Central memory CD8-positive, alpha-beta T cell (primary cell): Measurements from ENCODE around the gene TCF25.

Experiments
- ATAC-seq: fragments of 150-1000 bp; cut with Tn5 transposase; replicated peaks from 2 replicates; pipeline ENCODE4 v1.10.0; 2022; ENCODE audit warnings: mild to moderate bottlenecking, moderate FRiP score, moderate number of reproducible peaks; ENCODE audit not compliant: poor library complexity, severe bottlenecking; ENCODE audit errors: extremely low read depth
- DNase-seq, 2 donors: peaks; one replicate each; pipeline ENCODE4 v3.0.0; 2021; ENCODE audit warnings: low spot score in 2 of 2
- H3K27ac Mint-ChIP-seq: one replicate; pipeline ENCODE4 v1.8.0; 2022; ENCODE audit warnings: low read depth, mild to moderate bottlenecking, moderate library complexity, mixed read lengths
- H3K27me3 Mint-ChIP-seq: one replicate; pipeline ENCODE4 v1.8.0; 2022; ENCODE audit warnings: mixed read lengths
- H3K36me3 Mint-ChIP-seq: one replicate; pipeline ENCODE4 v1.8.0; 2022; ENCODE audit warnings: mild to moderate bottlenecking, moderate library complexity, mixed read lengths; ENCODE audit not compliant: insufficient read depth
- H3K4me1 Mint-ChIP-seq: one replicate; pipeline ENCODE4 v1.8.0; 2022; ENCODE audit warnings: mixed read lengths
- H3K4me3 Mint-ChIP-seq: one replicate; pipeline ENCODE4 v1.8.0; 2022; ENCODE audit warnings: mild to moderate bottlenecking, moderate library complexity, mixed read lengths
- H3K9me3 Mint-ChIP-seq: one replicate; pipeline ENCODE4 v1.8.0; 2022; ENCODE audit warnings: mixed read lengths

The TCF25 gene

GRCh38 chr16:89855301-89855945 lies 18.0 kb upstream of the TCF25 start:
- Mint-ChIP-seq H3K4me3 (no peak overlapping the region), H3K27ac (no peak overlapping the region), H3K4me1 (peaks cover 2% of the 10 kb centered on the region), H3K27me3 (no peaks in the 10 kb centered on the region), H3K9me3 (no peaks in the 10 kb centered on the region), H3K36me3 (peaks cover 2% of the 10 kb centered on the region)
- DNase-seq: no peak
- no peak for ATAC-seq

GRCh38 chr16:89855986-89856385 lies 17.4 kb upstream of the TCF25 start:
- Mint-ChIP-seq H3K9me3 (no peaks in the 10 kb centered on the region), H3K4me1 (peaks cover 8% of the 10 kb centered on the region), H3K4me3 (no peak overlapping the region), H3K27me3 (no peaks in the 10 kb centered on the region), H3K36me3 (peaks cover 2% of the 10 kb centered on the region), H3K27ac (no peak overlapping the region)
- ATAC-seq: no peak
- DNase-seq: no peak

GRCh38 chr16:89858973-89859614 lies 14.3 kb upstream of the TCF25 start:
- peaks cover 29% of the 10 kb centered on the region for H3K4me1 Mint-ChIP-seq
- no peak overlapping the region for H3K27ac Mint-ChIP-seq

GRCh38 chr16:89859615-89860007 lies 13.8 kb upstream of the TCF25 start:
- H3K27me3 Mint-ChIP-seq: no peaks in the 10 kb centered on the region
- ATAC-seq (no peak), DNase-seq (no peak)

More at GRCh38 chr16:89858973-89859614, 14.3 kb upstream of the TCF25 start:
- H3K36me3 Mint-ChIP-seq: peaks cover 2% of the 10 kb centered on the region
- no peak overlapping the region for H3K4me3 Mint-ChIP-seq
- H3K27me3 Mint-ChIP-seq: no peaks in the 10 kb centered on the region
- no peaks in the 10 kb centered on the region for H3K9me3 Mint-ChIP-seq
- ATAC-seq: no peak
- DNase-seq: no peak

GRCh38 chr16:89860747-89861304 lies 12.6 kb upstream of the TCF25 start:
- peak; percentile 50 for ATAC-seq
- Mint-ChIP-seq H3K36me3 (peaks cover 1% of the 10 kb centered on the region), H3K27me3 (no peaks in the 10 kb centered on the region), H3K4me1 (peaks cover 43% of the 10 kb centered on the region), H3K27ac (no peak overlapping the region), H3K4me3 (peak overlapping the region; percentile 10), H3K9me3 (no peaks in the 10 kb centered on the region)
- peak; percentile 71 to 81 for DNase-seq

More at GRCh38 chr16:89859615-89860007, 13.8 kb upstream of the TCF25 start:
- Mint-ChIP-seq H3K9me3 (no peaks in the 10 kb centered on the region), H3K4me1 (peaks cover 34% of the 10 kb centered on the region), H3K36me3 (peaks cover 2% of the 10 kb centered on the region), H3K4me3 (no peak overlapping the region), H3K27ac (peak overlapping the region; percentile 49)

GRCh38 chr16:89861648-89862047 lies 11.7 kb upstream of the TCF25 start:
- ATAC-seq (no peak), DNase-seq (no peak)
- Mint-ChIP-seq H3K4me1 (peaks cover 43% of the 10 kb centered on the region), H3K27ac (no peak overlapping the region), H3K36me3 (no peaks in the 10 kb centered on the region), H3K9me3 (no peaks in the 10 kb centered on the region), H3K27me3 (no peaks in the 10 kb centered on the region), H3K4me3 (no peak overlapping the region)

- H3K27ac Mint-ChIP-seq: peak overlapping the region; percentile 94
- H3K27me3 Mint-ChIP-seq: no peaks in the 10 kb centered on the region
- no peak for ATAC-seq
- DNase-seq: no peak
- H3K9me3 Mint-ChIP-seq: no peaks in the 10 kb centered on the region
- peak overlapping the region; percentile 55 for H3K4me3 Mint-ChIP-seq
- no peaks in the 10 kb centered on the region for H3K36me3 Mint-ChIP-seq
- peaks cover 43% of the 10 kb centered on the region for H3K4me1 Mint-ChIP-seq
Observed at GRCh38 chr16:89862732-89863131, 10.7 kb upstream of the TCF25 start.

GRCh38 chr16:89863741-89864526 lies 9.5 kb upstream of the TCF25 start:
- H3K9me3 Mint-ChIP-seq: no peaks in the 10 kb centered on the region
- DNase-seq: no peak
- peaks cover 43% of the 10 kb centered on the region for H3K4me1 Mint-ChIP-seq
- ATAC-seq: peak; percentile 79
- peak overlapping the region; percentile 55 for H3K4me3 Mint-ChIP-seq
- no peaks in the 10 kb centered on the region for H3K36me3 Mint-ChIP-seq
- no peaks in the 10 kb centered on the region for H3K27me3 Mint-ChIP-seq
- peak overlapping the region; percentile 94 for H3K27ac Mint-ChIP-seq

GRCh38 chr16:89864527-89864820 lies 8.9 kb upstream of the TCF25 start:
- peak overlapping the region; percentile 55 for H3K4me3 Mint-ChIP-seq
- H3K27ac Mint-ChIP-seq: peak overlapping the region; percentile 94
- ATAC-seq (no peak), DNase-seq (no peak)
- H3K4me1 Mint-ChIP-seq: peaks cover 43% of the 10 kb centered on the region
- no peaks in the 10 kb centered on the region for H3K9me3 Mint-ChIP-seq
- no peaks in the 10 kb centered on the region for H3K36me3 Mint-ChIP-seq
- H3K27me3 Mint-ChIP-seq: no peaks in the 10 kb centered on the region

GRCh38 chr16:89867918-89868317 lies 5.5 kb upstream of the TCF25 start:
- no peak for ATAC-seq
- no peak for DNase-seq
- no peak overlapping the region for H3K4me3 Mint-ChIP-seq
- H3K36me3 Mint-ChIP-seq: peaks cover 5% of the 10 kb centered on the region
- peaks cover 26% of the 10 kb centered on the region for H3K4me1 Mint-ChIP-seq
- no peaks in the 10 kb centered on the region for H3K9me3 Mint-ChIP-seq
- H3K27me3 Mint-ChIP-seq: no peaks in the 10 kb centered on the region
- no peak overlapping the region for H3K27ac Mint-ChIP-seq

- Mint-ChIP-seq H3K9me3 (no peaks in the 10 kb centered on the region), H3K4me1 (peaks cover 6% of the 10 kb centered on the region), H3K27ac (peak overlapping the region; percentile 54), H3K36me3 (peaks cover 18% of the 10 kb centered on the region), H3K27me3 (no peaks in the 10 kb centered on the region), H3K4me3 (no peak overlapping the region)
- DNase-seq (no peak), ATAC-seq (no peak)
Observed at GRCh38 chr16:89869911-89870310, 3.5 kb upstream of the TCF25 start.

GRCh38 chr16:89870440-89870839 lies 3.0 kb upstream of the TCF25 start:
- Mint-ChIP-seq H3K4me3 (no peak overlapping the region), H3K9me3 (peaks cover 5% of the 10 kb centered on the region), H3K27ac (no peak overlapping the region), H3K4me1 (peaks cover 6% of the 10 kb centered on the region), H3K27me3 (no peaks in the 10 kb centered on the region), H3K36me3 (peaks cover 21% of the 10 kb centered on the region)
- ATAC-seq: no peak
- no peak for DNase-seq
